GM18868 (cell line): ENCODE measurements around the gene ABAT.
"Not testable (repeated sequence)": the region's sequence is repeated elsewhere in the genome, so short reads cannot be mapped to it uniquely, and the experiment has no call there.

Source experiments
- ATAC-seq: cut with Tn5 transposase; IDR thresholded peaks from one replicate; pipeline ENCODE4 v1.9.1; 2021; ENCODE audit warnings: mild to moderate bottlenecking, moderate library complexity; ENCODE audit not compliant: unreplicated experiment

The ABAT gene

GRCh38 chr16:8774208-8774607 is 99.8 kb downstream of the ABAT start:
- ATAC-seq = no peak

DNA sequence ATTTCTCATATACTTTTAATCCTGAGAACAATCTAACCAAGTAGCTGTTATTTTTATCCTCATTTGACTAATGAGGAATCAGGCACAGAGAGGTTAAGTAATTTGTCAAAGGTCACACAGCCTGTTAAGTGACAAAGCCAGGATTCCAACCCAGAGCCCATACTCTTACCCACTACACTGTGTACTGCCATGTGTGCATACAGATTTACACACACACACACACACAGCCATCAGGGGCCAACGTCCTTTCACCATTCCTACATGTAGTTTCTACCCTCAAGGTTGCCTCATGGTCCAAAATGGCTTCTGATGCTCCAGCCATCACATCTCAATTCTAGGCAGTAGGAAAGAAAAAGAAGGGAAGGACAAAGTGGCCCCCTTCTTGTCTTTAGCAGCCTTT is 100.9 kb downstream of the ABAT start:
- no peak for ATAC-seq

DNA sequence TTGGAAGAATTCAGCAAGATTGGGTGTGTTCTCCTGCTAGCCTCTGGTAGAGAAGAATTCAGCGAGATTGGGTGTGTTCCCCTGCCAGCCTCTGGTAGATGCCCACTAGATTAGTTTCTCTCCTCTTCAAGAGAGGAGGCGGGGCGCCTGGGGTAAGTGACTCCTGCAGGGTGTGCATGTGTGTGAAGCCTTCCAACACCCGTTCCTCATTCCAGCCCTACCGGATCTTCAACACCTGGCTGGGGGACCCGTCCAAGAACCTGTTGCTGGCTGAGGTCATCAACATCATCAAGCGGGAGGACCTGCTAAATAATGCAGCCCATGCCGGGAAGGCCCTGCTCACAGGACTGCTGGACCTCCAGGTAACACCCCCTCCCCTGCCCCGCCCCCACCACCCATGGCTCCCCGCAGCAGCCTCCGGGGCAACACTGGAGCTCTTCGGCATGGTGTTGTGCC is 101.7 kb downstream of the ABAT start:
- ATAC-seq = no peak

- ATAC-seq = no peak
These were observed 102.8 kb downstream of the ABAT start for GRCh38 chr16:8777217-8777616.

GRCh38 chr16:8781797-8782196 is 107.4 kb downstream of the ABAT start:
- ATAC-seq = no peak

- no peak for ATAC-seq
These were observed 108.3 kb downstream of the ABAT start for GRCh38 chr16:8782673-8783072.

DNA sequence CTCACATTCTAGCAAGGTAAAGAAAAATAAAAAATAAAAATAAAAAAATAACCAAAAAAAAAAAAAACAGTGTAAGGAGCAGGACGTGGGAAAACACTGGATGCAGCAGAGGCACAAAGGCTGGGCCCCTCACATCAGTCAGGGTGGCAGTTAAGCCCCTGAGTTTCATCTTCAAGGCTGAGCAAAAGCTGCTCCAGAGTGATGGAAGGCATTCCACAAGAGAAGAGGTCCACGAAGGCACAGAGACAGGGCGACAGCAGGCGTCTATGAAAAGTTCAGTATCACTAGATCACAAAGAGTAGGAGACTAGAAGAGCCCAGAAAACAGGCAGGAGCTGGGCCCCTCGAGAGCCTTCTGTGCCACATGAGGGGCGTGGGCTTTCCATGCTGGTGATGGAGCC is 111.0 kb downstream of the ABAT start:
- ATAC-seq = no peak

- not testable (repeated sequence) for ATAC-seq
These were observed 111.9 kb downstream of the ABAT start for GRCh38 chr16:8786316-8786715.

- ATAC-seq = no peak
These were observed 114.3 kb downstream of the ABAT start for GRCh38 chr16:8788578-8789172.

DNA sequence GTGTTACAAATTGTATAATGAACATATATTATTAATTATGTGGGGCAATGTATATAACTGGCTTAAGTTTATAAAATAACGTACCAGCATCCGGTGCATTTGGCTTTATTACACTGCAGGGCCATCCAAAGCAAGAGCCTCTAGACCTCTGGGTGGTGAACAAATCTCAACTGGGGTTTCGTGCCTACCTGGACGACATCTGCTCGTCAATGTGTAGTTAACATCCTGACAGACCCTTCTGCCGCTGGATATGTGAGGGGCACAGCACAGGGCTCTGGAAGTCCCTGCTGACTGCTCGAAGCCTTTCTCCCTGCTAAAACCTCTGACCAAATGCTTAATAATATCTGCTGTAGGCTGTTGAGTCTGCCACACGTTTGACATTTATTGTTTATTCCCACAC is 120.7 kb downstream of the ABAT start:
- no peak for ATAC-seq

- no peak for ATAC-seq
These were observed 121.4 kb downstream of the ABAT start for GRCh38 chr16:8795818-8796217.

GRCh38 chr16:8796469-8797363 is 122.3 kb downstream of the ABAT start:
- peak; percentile 1 for ATAC-seq

- ATAC-seq = peak; percentile 97
These were observed 123.2 kb downstream of the ABAT start, which contains the start of the genes PMM2 and TMEM186 for GRCh38 chr16:8797364-8798173. Gene PMM2, plus strand, starts transcription at chr16:8797839. Its CDS starts 44 bp downstream, at chr16:8797883. Gene TMEM186, minus strand, starts transcription at chr16:8797639. Its CDS starts 25 bp downstream, at chr16:8797614.

GRCh38 chr16:8798174-8798527 is 123.7 kb downstream of the ABAT start:
- ATAC-seq = peak; percentile 1

DNA sequence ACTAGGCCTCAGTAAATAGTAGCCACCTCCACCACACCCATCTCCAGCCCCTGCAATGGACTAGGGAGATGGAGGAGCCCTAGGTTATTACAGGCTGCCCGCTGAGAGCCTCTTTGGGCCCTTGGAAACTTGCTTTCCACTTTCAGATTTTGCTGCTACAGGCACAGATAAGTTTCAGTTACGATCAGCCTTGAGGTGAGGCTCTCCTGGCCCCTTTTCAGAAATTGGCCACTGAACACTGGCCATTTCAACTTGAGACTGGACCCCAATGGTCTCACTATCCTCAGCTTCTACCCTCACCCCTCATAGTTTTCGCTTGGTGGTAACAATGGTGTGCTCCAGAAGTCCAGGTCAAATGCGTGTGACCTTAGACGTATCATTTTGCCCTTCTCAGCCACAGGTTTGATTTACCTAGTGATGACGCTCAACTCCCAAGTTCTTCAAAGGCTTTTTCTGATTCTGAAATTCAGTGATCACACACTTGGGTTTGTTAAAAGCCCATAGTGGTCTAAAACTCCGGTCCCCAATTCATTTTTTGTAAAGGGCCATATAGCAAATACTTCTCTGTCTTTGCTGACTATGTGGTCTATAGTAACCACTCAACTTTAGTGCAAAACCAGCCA is 124.2 kb downstream of the ABAT start:
- no peak for ATAC-seq

DNA sequence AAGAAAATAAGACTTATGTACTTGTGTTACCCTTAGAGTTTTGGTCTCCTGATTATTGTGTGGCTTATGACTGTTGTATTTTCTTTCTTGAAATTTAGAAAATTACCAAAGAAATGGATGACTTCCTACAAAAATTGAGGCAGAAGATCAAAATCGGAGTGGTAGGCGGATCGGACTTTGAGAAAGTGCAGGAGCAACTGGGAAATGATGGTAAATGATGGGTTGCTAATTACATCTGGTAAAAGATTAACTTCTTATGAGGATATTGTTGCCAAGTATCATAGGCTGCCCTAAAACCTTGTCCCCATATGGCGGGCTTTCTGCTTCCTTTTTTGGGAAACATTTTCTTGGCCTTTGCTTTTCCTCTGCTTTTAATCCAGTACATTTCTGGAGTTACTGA is 127.3 kb downstream of the ABAT start:
- no peak for ATAC-seq

GRCh38 chr16:8803733-8804132 is 129.3 kb downstream of the ABAT start:
- not testable (repeated sequence) for ATAC-seq

DNA sequence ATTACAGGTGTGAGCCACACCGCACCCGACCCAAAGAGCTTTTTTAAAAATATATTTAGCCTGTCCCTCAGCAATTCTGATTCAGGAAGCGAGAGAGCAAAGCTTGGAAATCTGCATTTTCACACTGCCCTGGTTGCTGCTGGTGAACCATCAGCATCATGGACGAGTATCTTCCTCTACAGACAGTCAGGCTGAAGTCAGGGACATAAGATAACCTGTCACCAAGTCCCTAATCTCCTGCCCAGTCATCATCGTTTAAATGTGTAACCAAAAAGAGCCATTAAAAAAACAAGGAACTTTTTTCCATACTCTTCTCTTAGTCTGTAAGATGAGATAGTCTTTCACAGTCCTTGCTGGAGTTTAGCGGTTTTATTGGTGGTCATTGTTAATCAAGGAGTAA is 129.9 kb downstream of the ABAT start:
- ATAC-seq = no peak

GRCh38 chr16:8806272-8806983 is 132.0 kb downstream of the ABAT start:
- no peak for ATAC-seq

DNA sequence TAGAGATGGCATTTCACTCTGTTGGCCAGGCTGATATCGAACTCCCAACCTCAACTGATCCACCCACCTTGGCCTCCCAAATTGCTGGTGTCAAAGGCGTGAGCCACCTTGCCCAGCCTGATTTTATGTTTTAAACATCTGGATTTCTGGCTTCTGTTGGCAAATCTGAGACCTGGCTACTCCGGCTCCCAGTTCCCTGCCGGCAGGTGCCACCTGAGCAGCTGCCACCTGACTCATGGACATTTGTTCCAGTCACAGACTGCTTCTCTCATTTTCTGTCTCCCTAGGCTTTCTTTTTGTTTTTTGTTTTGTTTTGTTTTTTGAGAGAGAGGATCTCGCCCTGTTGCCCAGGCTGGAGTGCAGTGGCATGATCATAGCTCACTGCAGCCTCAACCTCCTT is 132.8 kb downstream of the ABAT start:
- no peak for ATAC-seq
